H1 (cell line): Measurements from ENCODE around the gene PLEKHG3. TPM values are rescaled to one million over a fixed set of nuclear protein-coding genes. Genes with fewer than 3 reads are reported as not detected.

Source experiments
- CTCF ChIA-PET: fragments of 300-600 bp; sonication (Branson Sonifier 250); formaldehyde crosslinking; loops from one replicate; lab custom pipeline; 2021; ENCODE audit not compliant: partially characterized antibody; lab: Charles Lee
- POLR2A ChIA-PET: fragments of 300-600 bp; sonication (Branson Sonifier 250); formaldehyde crosslinking; loops from one replicate; lab custom pipeline; 2021; ENCODE audit warnings: inconsistent platforms; ENCODE audit not compliant: partially characterized antibody; lab: Charles Lee
- DNase-seq, 2 experiments: peaks; one replicate each; pipeline versions ENCODE4 v3.0.0 to v3.0.0-alpha.2; 2010 to 2022; ENCODE audit warnings: low spot score in 2 of 2, low read depth in 1 of 2, mixed read lengths in 1 of 2
- FAIRE-seq: peaks from 2 replicates; lab custom pipeline; 2011; peaks lifted over from hg19 to GRCh38; lab: Jason Lieb, UNC
- H2AFZ ChIP-seq: 2 replicates; pipeline ENCODE4 v1.8.1; 2012; ENCODE audit warnings: low read length, inconsistent platforms
- H2AK5ac ChIP-seq: 2 replicates; pipeline ENCODE4 v1.6.1; 2013; ENCODE audit warnings: low read depth, low read length
- H2BK120ac ChIP-seq: replicated peaks from 2 replicates; pipeline ENCODE3; 2013; ENCODE audit warnings: low read depth, low read length, inconsistent platforms
- H2BK12ac ChIP-seq: 2 replicates; pipeline ENCODE4 v1.6.1; 2013; ENCODE audit warnings: low read depth, low read length
- H2BK15ac ChIP-seq: 2 replicates; pipeline ENCODE4 v1.6.1; 2013; ENCODE audit warnings: low read length
- H2BK20ac ChIP-seq: 2 replicates; pipeline ENCODE4 v1.6.1; 2013; ENCODE audit warnings: low read length
- H2BK5ac ChIP-seq: 2 replicates; pipeline ENCODE4 v1.6.1; 2013; ENCODE audit warnings: low read depth, low read length
- H3K14ac ChIP-seq: 2 replicates; pipeline ENCODE4 v1.6.1; 2013; ENCODE audit warnings: inconsistent platforms; ENCODE audit not compliant: insufficient read length
- H3K18ac ChIP-seq: 2 replicates; pipeline ENCODE4 v1.6.1; 2013; ENCODE audit warnings: low read length; ENCODE audit errors: extremely low read depth
- H3K23ac ChIP-seq: 2 replicates; pipeline ENCODE4 v1.6.1; 2013; ENCODE audit warnings: inconsistent platforms; ENCODE audit not compliant: insufficient read length
- H3K23me2 ChIP-seq: 2 replicates; pipeline ENCODE4 v1.6.1; 2013; ENCODE audit warnings: low read depth, low read length
- H3K27ac ChIP-seq: 2 replicates; pipeline ENCODE4 v1.6.1; 2011; ENCODE audit warnings: low read depth, low read length, inconsistent platforms
- H3K27me3 ChIP-seq, 4 experiments: replicated peaks in 1 of 4; 1 replicate in 1 of 4; 2 replicates in 3 of 4; pipeline versions ENCODE4 v1.6.1 to v1.8.1; 2011 to 2013; ENCODE audit warnings: low read length in 3 of 4, mild to moderate bottlenecking in 3 of 4, inconsistent platforms in 2 of 4, mixed read lengths in 2 of 4, moderate library complexity in 1 of 4; ENCODE audit not compliant: control insufficient read depth in 3 of 4, insufficient read depth in 3 of 4; ENCODE audit errors: extremely low read depth in 1 of 4
- H3K36me3 ChIP-seq, 4 experiments: 2 replicates each; pipeline versions ENCODE4 v1.6.1 to v1.8.1; 2011 to 2013; ENCODE audit warnings: mild to moderate bottlenecking in 4 of 4, low read length in 3 of 4, moderate library complexity in 2 of 4, control low read depth in 1 of 4, inconsistent platforms in 1 of 4; ENCODE audit not compliant: insufficient read depth in 4 of 4, control insufficient read depth in 2 of 4
- H3K4ac ChIP-seq: replicated peaks from 2 replicates; pipeline ENCODE3; 2013; ENCODE audit warnings: low read length, low read depth, mixed read lengths, inconsistent platforms; ENCODE audit not compliant: insufficient read length
- H3K4me1 ChIP-seq, 4 experiments: replicated peaks in 1 of 4; 1 replicate in 1 of 4; 2 replicates in 3 of 4; pipeline versions ENCODE4 v1.6.1 to v1.8.1; 2011 to 2013; ENCODE audit warnings: low read length in 3 of 4, inconsistent platforms in 2 of 4, mixed read lengths in 1 of 4; ENCODE audit not compliant: insufficient read depth in 4 of 4, control insufficient read depth in 3 of 4
- H3K4me2 ChIP-seq, 2 experiments: 2 replicates each; pipeline versions ENCODE4 v1.6.1 to v1.8.1; 2011 to 2013; ENCODE audit warnings: low read depth in 2 of 2, low read length in 2 of 2, control low read depth in 1 of 2, inconsistent platforms in 1 of 2, mild to moderate bottlenecking in 1 of 2; ENCODE audit not compliant: insufficient read depth in 1 of 2
- H3K4me3 ChIP-seq, 4 experiments: fragments of 200-600, 300-600 bp in 1 of 4; sonication (generic), shearing (Covaris generic), sonication (Bioruptor Twin) in 1 of 4; 2 replicates each; pipeline versions ENCODE4 v1.5.1 to v1.8.1; 2011 to 2016; ENCODE audit warnings: low read length in 4 of 4, low read depth in 3 of 4, control low read depth in 2 of 4, inconsistent platforms in 2 of 4, mild to moderate bottlenecking in 2 of 4, mixed read lengths in 1 of 4, moderate library complexity in 1 of 4; ENCODE audit not compliant: insufficient read depth in 2 of 4; ENCODE audit errors: extremely low read depth in 1 of 4
- H3K56ac ChIP-seq: replicated peaks from 2 replicates; pipeline ENCODE3; 2013; ENCODE audit warnings: low read depth, mild to moderate bottlenecking, mixed read lengths, low read length, inconsistent platforms; ENCODE audit not compliant: insufficient read length
- H3K79me1 ChIP-seq: 2 replicates; pipeline ENCODE4 v1.6.1; 2013; ENCODE audit warnings: low read depth, low read length, control low read depth
- H3K79me2 ChIP-seq, 2 experiments: 2 replicates each; pipeline versions ENCODE4 v1.6.1 to v1.8.1; 2012 to 2013; ENCODE audit warnings: low read length in 2 of 2, mild to moderate bottlenecking in 2 of 2, inconsistent platforms in 1 of 2; ENCODE audit not compliant: insufficient read depth in 2 of 2, control insufficient read depth in 1 of 2
- H3K9ac ChIP-seq, 4 experiments: replicated peaks in 1 of 4; 1 replicate in 1 of 4; 2 replicates in 3 of 4; pipeline versions ENCODE4 v1.6.1 to v1.8.1; 2011 to 2013; ENCODE audit warnings: low read depth in 3 of 4, low read length in 3 of 4, control low read depth in 2 of 4, mild to moderate bottlenecking in 2 of 4, moderate library complexity in 2 of 4, inconsistent platforms in 1 of 4; ENCODE audit errors: extremely low read depth in 1 of 4
- H3K9me3 ChIP-seq, 2 experiments: 2 replicates each; pipeline versions ENCODE4 v1.6.1 to v1.8.1; 2012 to 2013; ENCODE audit warnings: mild to moderate bottlenecking in 2 of 2, moderate library complexity in 2 of 2, control low read depth in 1 of 2, inconsistent platforms in 1 of 2, low read depth in 1 of 2, low read length in 1 of 2, mixed read lengths in 1 of 2; ENCODE audit not compliant: insufficient read depth in 2 of 2
- H4K20me1 ChIP-seq, 2 experiments: replicated peaks in 1 of 2; 2 replicates each; pipeline versions ENCODE3 to v1.8.1; 2011 to 2013; ENCODE audit warnings: inconsistent platforms in 2 of 2, low read length in 2 of 2, mild to moderate bottlenecking in 1 of 2; ENCODE audit not compliant: insufficient read depth in 2 of 2, control insufficient read depth in 1 of 2
- H4K5ac ChIP-seq: 2 replicates; pipeline ENCODE4 v1.6.1; 2013; ENCODE audit warnings: low read length, low read depth, mixed read lengths, inconsistent platforms; ENCODE audit not compliant: insufficient read length
- H4K8ac ChIP-seq: 2 replicates; pipeline ENCODE4 v1.8.0; 2013; ENCODE audit warnings: mild to moderate bottlenecking, moderate library complexity, low read length, inconsistent platforms; ENCODE audit not compliant: insufficient read depth; ENCODE audit errors: extremely low read depth
- H4K91ac ChIP-seq: replicated peaks from 2 replicates; pipeline ENCODE3; 2013; ENCODE audit warnings: low read length, mixed read lengths, inconsistent platforms; ENCODE audit not compliant: insufficient read length
- BACH1 ChIP-seq: IDR thresholded peaks from 2 replicates; pipeline ENCODE4 v1.6.1; 2012; ENCODE audit warnings: low read length, improper control_type of control experiment
- CHD2 ChIP-seq: IDR thresholded peaks from 2 replicates; pipeline ENCODE4 v1.6.1; 2012; ENCODE audit warnings: low read length, improper control_type of control experiment
- WGBS, 2 experiments: shearing (Covaris generic) in 1 of 2; methylation state at CpG; one replicate each; pipeline versions ENCODE4 v1.1.6 to v1.1.7; 2013 to 2015; ENCODE audit warnings: low lambda C conversion rate in 2 of 2, mixed read lengths in 2 of 2, inconsistent platforms in 1 of 2, low coverage in 1 of 2, missing lambda C conversion rate in 1 of 2; ENCODE audit not compliant: insufficient replicate concordance in 2 of 2, insufficient coverage in 1 of 2, insufficient read length in 1 of 2; ENCODE audit errors: extremely low coverage in 1 of 2, missing lambda C conversion rate in 1 of 2; 5-methylcytosine and 5-hydroxymethylcytosine counted together
- polyA plus RNA-seq, 7 experiments: library from polyadenylated mRNA; depleted of rRNA in 3 of 7; stranded (reverse) in 5 of 7; unstranded in 2 of 7; fragments of >200 nt in 5 of 7; fragments of 200-250 nt in 2 of 7; gene quantifications; 1 replicate in 5 of 7; 2 replicates in 1 of 7; 4 replicates in 1 of 7; pipeline versions ENCODE4 v1.2.1 to v1.2.3, GENCODE V29; 2011 to 2013; ENCODE audit warnings: missing spikeins in 2 of 7, mixed read lengths in 2 of 7
- total RNA-seq: library from RNA; stranded (reverse); fragmentation: NEBNext Ultra II Directional; extraction: Animal tissue kit (Norgen Biotek cat#: 25700); gene quantifications from 2 replicates; pipeline ENCODE4 v1.2.1, GENCODE V29; 2021

Gene PLEKHG3
- total and polyA plus RNA-seq, 2 of the 8 experiments (the other 6 are each of a cell fraction or from before 2014, with no cell fraction given), result 43.4 to 90.6 TPM

DNA sequence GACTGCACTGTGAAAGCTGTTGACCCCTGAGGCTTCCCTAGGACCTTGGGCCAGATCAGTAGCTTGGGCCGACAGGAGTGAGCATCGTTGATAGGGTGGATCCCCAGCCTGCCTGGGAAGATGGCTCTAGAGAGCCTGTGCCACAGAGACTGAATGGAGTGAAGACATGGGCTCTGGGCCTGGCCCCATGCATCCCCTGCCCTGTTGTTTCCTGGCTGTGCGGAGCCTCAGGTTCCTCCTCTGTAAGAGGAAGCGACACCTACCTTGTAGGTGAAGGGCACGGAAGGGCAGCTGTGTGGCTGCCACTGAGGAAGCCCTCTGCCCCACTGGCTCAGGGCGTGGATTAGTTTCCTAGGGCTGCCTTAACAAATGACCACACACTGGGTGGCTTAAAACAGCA is 23.9 kb downstream of the PLEKHG3 start:
- no peak overlapping the region for H2BK120ac ChIP-seq

More for the DNA sequence above, 23.9 kb downstream of the PLEKHG3 start:
- H4K20me1 ChIP-seq, result peaks cover 31 to 40% of the 10 kb centered on the region in 2 experiments
- DNase-seq (no peak), FAIRE-seq (no peak)
- no peak overlapping the region for H3K4ac ChIP-seq
- H3K36me3 ChIP-seq, result peaks cover 18 to 46% (median 36%) of the 10 kb centered on the region in 4 experiments
- H3K23me2 ChIP-seq, result no peaks in the 10 kb centered on the region
- no peak overlapping the region for H3K56ac ChIP-seq
- no peak overlapping the region for H2BK20ac ChIP-seq
- H3K23ac ChIP-seq, result no peak overlapping the region
- no peak overlapping the region for H2AK5ac ChIP-seq
- WGBS, 2 experiments, result 92% methylated on average over 6 of the region's 6 CpGs; no CpG with 5 or more reads in 1 of the 2 experiments
- no peaks in the 10 kb centered on the region for H3K27me3 ChIP-seq
- no peak overlapping the region for H3K9ac ChIP-seq
- H4K91ac ChIP-seq, result no peak overlapping the region
- no peak overlapping the region for H3K27ac ChIP-seq
- peaks cover 22 to 38% (median 29%) of the 10 kb centered on the region in 4 experiments for H3K4me1 ChIP-seq
- CTCF ChIA-PET, result interaction anchor here (0.6 to 4.0 kb wide), 8 partner anchors 14 to 835 kb away, joined by 3 to 33 read pairs (median 4); no protein-coding TSS in a partner anchor
- peaks cover 0 to 58% of the 10 kb centered on the region in 2 experiments; a peak in 2 of 4 replicates for H3K79me2 ChIP-seq
- H2BK5ac ChIP-seq, result no peak overlapping the region
- H3K79me1 ChIP-seq, result peaks cover 9% of the 10 kb centered on the region
- no peak overlapping the region for H4K8ac ChIP-seq
- TF ChIP-seq CHD2 (no peak), BACH1 (no peak)
- no peak overlapping the region for H2BK15ac ChIP-seq
- no peak overlapping the region for H3K4me2 ChIP-seq
- H2AFZ ChIP-seq, result no peak overlapping the region
- H2BK12ac ChIP-seq, result no peak overlapping the region
- no peak overlapping the region for H4K5ac ChIP-seq
- H3K4me3 ChIP-seq, result no peak overlapping the region
- H3K9me3 ChIP-seq, result no peaks in the 10 kb centered on the region
- H3K18ac ChIP-seq, result no peak overlapping the region
- POLR2A ChIA-PET, result no interaction called here
- no peak overlapping the region for H3K14ac ChIP-seq
